C4-2B (cell line): ENCODE measurements around the gene PRSS27.

Experiments
- CTCF ChIP-seq: fragments of 450-650 bp; conservative IDR thresholded peaks from 2 replicates; pipeline ENCODE4 v1.5.1; 2017; ENCODE audit warnings: mild to moderate bottlenecking
- ZFX ChIP-seq: fragments of 450-650 bp; IDR thresholded peaks from 2 replicates; pipeline ENCODE4 v1.6.1; 2017

GRCh38 chr16:2701272-2701671, 18.8 kb downstream of the PRSS27 start:
- TF ChIP-seq CTCF (no peak), ZFX (no peak)
